Activated naive CD4-positive, alpha-beta T cell treated with anti-CD3 and anti-CD28 coated beads, Interleukin-2, amount 50 U/mL, for 72 hours (primary cell): Measurements from ENCODE around the gene SPINT2. TPM values are rescaled to one million over a fixed set of nuclear protein-coding genes. Genes with fewer than 3 reads are reported as not detected.
"Not testable (repeated sequence)": the region's sequence is repeated elsewhere in the genome, so short reads cannot be mapped to it uniquely, and the experiment has no call there.

Experiments used
- ATAC-seq, 2 donors: fragments of 150-1000 bp; cut with Tn5 transposase; 2 replicates each; pipeline ENCODE4 v1.10.0; 2021; ENCODE audit warnings: mild to moderate bottlenecking in 2 of 2, moderate library complexity in 2 of 2
- DNase-seq, 2 donors: peaks; one replicate each; pipeline ENCODE4 v3.0.0; 2021 to 2022; ENCODE audit warnings: low spot score in 2 of 2
- H3K27ac Mint-ChIP-seq, 2 donors: one replicate each; pipeline ENCODE4 v1.8.0; 2022; ENCODE audit warnings: mild to moderate bottlenecking in 2 of 2, mixed read lengths in 2 of 2
- H3K36me3 Mint-ChIP-seq, 2 donors: one replicate each; pipeline ENCODE4 v1.8.0; 2022; ENCODE audit warnings: mixed read lengths in 2 of 2
- H3K9me3 Mint-ChIP-seq, 2 donors: one replicate each; pipeline ENCODE4 v1.8.0; 2022; ENCODE audit warnings: mixed read lengths in 2 of 2
- total RNA-seq, 2 donors: library from RNA; stranded (reverse); gene quantifications; one replicate each; pipeline ENCODE4 v1.2.3, GENCODE V29; 2022

Gene SPINT2
- total RNA-seq, 2 donors from 2014 or later, result 43.0 to 101 TPM

GRCh38 chr19:38255383-38256014, 8.9 kb upstream of the SPINT2 start:
- no peak overlapping the region for H3K27ac Mint-ChIP-seq
- ATAC-seq, result no peak
- H3K9me3 Mint-ChIP-seq, result no peaks in the 10 kb centered on the region
- H3K36me3 Mint-ChIP-seq, result no peaks in the 10 kb centered on the region
- no peak for DNase-seq

GRCh38 chr19:38261942-38262341, 2.4 kb upstream of the SPINT2 start:
- not testable (repeated sequence) for ATAC-seq, H3K9me3 Mint-ChIP-seq, H3K27ac Mint-ChIP-seq, H3K36me3 Mint-ChIP-seq, DNase-seq

- Mint-ChIP-seq H3K36me3 (peaks cover 5 to 10% of the 10 kb centered on the region in 2 donors), H3K9me3 (no peaks in the 10 kb centered on the region), H3K27ac (peak overlapping the region in 1 of 2 donors; percentile 89)
- DNase-seq (no peak), ATAC-seq (no peak)
These were observed 1.6 kb upstream of the SPINT2 start for GRCh38 chr19:38262585-38263268.

GRCh38 chr19:38263689-38264485, 486 bp upstream of the SPINT2 start:
- peak overlapping the region; percentile 89 to 94 for H3K27ac Mint-ChIP-seq
- H3K36me3 Mint-ChIP-seq, result peaks cover 5 to 10% of the 10 kb centered on the region in 2 donors
- ATAC-seq, result peak; percentile 87 to 91
- DNase-seq, result peak; percentile 83 to 88
- no peaks in the 10 kb centered on the region for H3K9me3 Mint-ChIP-seq

GRCh38 chr19:38265213-38265861, 964 bp downstream of the SPINT2 start:
- Mint-ChIP-seq H3K27ac (peak overlapping the region; percentile 24 to 89), H3K9me3 (no peaks in the 10 kb centered on the region), H3K36me3 (peaks cover 5 to 10% of the 10 kb centered on the region in 2 donors)
- no peak for ATAC-seq
- no peak for DNase-seq

GRCh38 chr19:38265921-38266429, 1.6 kb downstream of the SPINT2 start:
- H3K9me3 Mint-ChIP-seq, result no peaks in the 10 kb centered on the region
- H3K27ac Mint-ChIP-seq, result peak overlapping the region; percentile 62 to 89
- ATAC-seq, result no peak
- DNase-seq, result no peak
- peaks cover 5 to 10% of the 10 kb centered on the region in 2 donors for H3K36me3 Mint-ChIP-seq

GRCh38 chr19:38266981-38267597, 2.7 kb downstream of the SPINT2 start:
- ATAC-seq (no peak), DNase-seq (no peak)
- H3K36me3 Mint-ChIP-seq, result peaks cover 5 to 10% of the 10 kb centered on the region in 2 donors
- peak overlapping the region in 1 of 2 donors; percentile 33 for H3K27ac Mint-ChIP-seq
- no peaks in the 10 kb centered on the region for H3K9me3 Mint-ChIP-seq

GRCh38 chr19:38267761-38268483, 3.5 kb downstream of the SPINT2 start:
- no peak for DNase-seq
- Mint-ChIP-seq H3K27ac (peak overlapping the region in 1 of 2 donors; percentile 33), H3K36me3 (peaks cover 5 to 10% of the 10 kb centered on the region in 2 donors), H3K9me3 (no peaks in the 10 kb centered on the region)
- no peak for ATAC-seq

- DNase-seq (no peak), ATAC-seq (no peak)
- no peak overlapping the region for H3K27ac Mint-ChIP-seq
- H3K36me3 Mint-ChIP-seq, result peaks cover 5 to 10% of the 10 kb centered on the region in 2 donors
- no peaks in the 10 kb centered on the region for H3K9me3 Mint-ChIP-seq
These were observed 4.2 kb downstream of the SPINT2 start for GRCh38 chr19:38268539-38268938.

GRCh38 chr19:38270587-38271167, 6.3 kb downstream of the SPINT2 start:
- DNase-seq (no peak), ATAC-seq (no peak)
- Mint-ChIP-seq H3K9me3 (no peaks in the 10 kb centered on the region), H3K36me3 (peaks cover 0 to 2% of the 10 kb centered on the region in 2 donors), H3K27ac (no peak overlapping the region)

GRCh38 chr19:38273499-38273898, 9.1 kb downstream of the SPINT2 start:
- ATAC-seq (no peak), DNase-seq (no peak)
- Mint-ChIP-seq H3K9me3 (no peaks in the 10 kb centered on the region), H3K36me3 (no peaks in the 10 kb centered on the region), H3K27ac (no peak overlapping the region)

GRCh38 chr19:38274739-38275138, 10.4 kb downstream of the SPINT2 start:
- no peaks in the 10 kb centered on the region for H3K36me3 Mint-ChIP-seq
- H3K9me3 Mint-ChIP-seq, result no peaks in the 10 kb centered on the region
- no peak overlapping the region for H3K27ac Mint-ChIP-seq
- DNase-seq, result no peak
- no peak for ATAC-seq

- Mint-ChIP-seq H3K36me3 (no peaks in the 10 kb centered on the region), H3K9me3 (no peaks in the 10 kb centered on the region), H3K27ac (no peak overlapping the region)
- ATAC-seq (no peak), DNase-seq (no peak)
These were observed 12.7 kb downstream of the SPINT2 start for GRCh38 chr19:38276942-38277517.

- H3K9me3 Mint-ChIP-seq, result no peaks in the 10 kb centered on the region
- H3K27ac Mint-ChIP-seq, result no peak overlapping the region
- H3K36me3 Mint-ChIP-seq, result no peaks in the 10 kb centered on the region
- ATAC-seq (no peak), DNase-seq (no peak)
These were observed 13.2 kb downstream of the SPINT2 start for GRCh38 chr19:38277549-38277948.
